ENCODE measurements around the gene SPON1.
"Not testable (repeated sequence)": the region's sequence is repeated elsewhere in the genome, so short reads cannot be mapped to it uniquely, and the experiment has no call there.

Gene SPON1

DNA sequence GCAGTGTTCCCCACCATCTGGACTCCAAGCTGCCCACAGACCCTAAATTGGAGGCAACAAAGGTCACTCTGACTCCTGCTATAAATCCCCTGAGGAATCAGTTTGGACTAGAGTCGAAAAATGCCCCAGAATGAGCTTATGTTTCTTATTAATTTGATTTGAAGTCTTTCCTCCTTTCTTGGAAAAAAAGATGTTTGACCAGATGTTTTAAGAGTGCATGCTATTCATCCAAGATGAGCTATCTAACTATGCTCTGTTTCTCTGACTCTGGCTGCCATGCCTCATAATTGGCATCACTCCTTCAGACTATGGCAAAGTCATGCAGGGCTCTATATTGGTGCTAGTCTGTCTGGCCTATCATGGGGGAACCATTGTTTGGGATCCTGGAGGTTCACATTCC, 174.0 kb downstream of the SPON1 start:
- no peak for DNase-seq

DNA sequence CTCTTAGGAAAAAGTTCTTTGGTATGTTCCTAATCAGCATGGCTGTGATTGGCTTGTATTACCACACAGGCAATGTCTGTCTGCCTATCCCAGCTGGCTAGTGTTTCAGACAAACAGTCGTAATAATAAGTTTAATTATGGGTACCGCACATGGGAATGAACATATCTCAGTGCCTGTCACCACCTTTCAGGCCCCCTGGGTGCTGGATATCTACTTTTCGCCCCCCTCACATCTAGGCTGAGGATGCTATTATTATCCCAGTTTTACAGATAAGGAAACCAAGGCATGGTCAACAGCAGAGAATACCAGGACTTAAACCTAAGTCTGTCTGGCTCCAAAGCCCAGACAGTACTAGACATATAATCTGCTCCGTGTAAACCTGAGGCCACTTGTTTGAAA, 174.8 kb downstream of the SPON1 start:
- no peak for DNase-seq

DNA sequence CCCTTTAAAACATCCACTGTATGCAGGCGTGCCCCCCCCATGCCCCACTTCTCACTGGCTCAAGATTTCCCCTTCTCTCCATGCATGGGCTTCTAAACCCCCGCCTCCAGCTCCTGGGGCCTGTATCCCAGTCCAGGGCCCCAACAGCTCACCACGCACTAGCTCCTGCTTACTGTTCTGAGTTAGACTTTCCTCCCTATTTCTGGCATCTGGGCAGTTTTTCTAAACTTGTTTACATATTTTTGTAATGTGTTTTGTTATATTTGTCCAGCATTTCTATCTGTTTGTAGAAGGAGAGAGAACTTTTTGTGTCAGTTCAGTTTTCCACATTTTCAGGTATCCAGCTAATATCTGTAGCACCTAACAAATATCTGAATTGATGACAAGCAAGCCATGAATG, 178.5 kb downstream of the SPON1 start:
- no peak for DNase-seq

DNA sequence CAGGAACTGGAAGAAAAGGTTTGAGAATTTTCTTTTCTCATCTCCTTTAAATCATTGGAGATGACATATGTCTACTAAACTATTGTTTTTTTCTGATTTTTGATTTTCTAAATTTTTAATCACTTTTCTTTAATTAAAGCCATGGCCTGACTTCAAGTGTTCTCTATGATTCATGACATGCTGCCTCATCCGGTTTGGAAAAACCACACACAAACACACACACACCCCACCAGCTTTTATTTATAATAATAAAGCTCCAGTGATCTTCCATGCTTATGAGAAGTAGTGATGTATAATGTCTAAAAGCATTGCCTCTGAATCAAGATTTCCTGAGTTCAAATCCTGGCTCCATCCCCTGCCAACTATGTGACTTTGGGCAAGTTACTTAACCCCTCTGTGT, 179.2 kb downstream of the SPON1 start:
- no peak for DNase-seq

DNA sequence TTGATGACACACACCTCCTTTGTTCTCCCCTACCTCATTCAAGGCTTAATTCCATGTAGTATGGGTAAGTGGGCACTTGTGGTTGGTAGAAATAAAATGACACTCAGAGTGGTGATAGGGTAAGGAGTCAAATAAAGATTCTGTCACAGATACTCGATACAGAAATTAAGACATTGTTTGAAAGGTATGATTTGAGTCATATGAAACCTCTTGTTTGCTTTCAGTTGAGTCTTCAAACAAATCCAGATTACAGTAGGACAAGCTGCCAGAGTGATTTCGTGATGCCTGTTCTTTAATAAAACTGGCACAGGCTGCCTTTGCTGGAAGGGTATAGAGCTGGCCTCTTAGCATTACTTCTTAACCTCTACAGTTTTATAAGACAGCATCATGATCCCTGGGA, 182.4 kb downstream of the SPON1 start:
- DNase-seq: no peak

DNA sequence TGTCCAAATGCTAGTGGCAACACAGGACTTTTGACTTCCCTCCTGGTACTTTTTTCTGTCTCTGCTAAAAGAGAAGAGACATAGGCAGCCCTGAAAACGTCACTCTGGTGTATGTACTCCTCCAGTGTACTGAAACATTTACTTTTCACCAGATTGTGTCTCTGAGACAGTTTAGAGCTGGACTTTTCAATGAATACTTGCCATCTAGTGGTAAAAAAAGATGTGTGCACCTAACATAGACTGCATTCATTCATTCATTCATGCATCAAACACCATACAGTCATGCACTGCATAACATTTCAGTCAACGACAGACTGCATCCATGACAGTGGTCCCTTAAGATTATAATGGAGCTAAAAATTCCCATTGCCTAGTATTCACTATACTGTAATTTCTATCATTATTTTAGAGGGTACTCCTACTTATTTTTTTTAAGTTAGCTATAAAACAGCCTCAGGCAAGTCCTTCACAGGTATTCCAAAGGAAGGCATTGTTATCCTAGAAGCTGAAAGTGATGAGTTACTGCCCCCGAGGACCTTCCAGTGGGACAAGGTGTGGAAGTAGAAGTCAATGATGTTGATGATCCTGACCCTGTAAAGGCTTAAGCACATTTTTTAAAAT, 186.2 kb downstream of the SPON1 start:
- DNase-seq: no peak

DNA sequence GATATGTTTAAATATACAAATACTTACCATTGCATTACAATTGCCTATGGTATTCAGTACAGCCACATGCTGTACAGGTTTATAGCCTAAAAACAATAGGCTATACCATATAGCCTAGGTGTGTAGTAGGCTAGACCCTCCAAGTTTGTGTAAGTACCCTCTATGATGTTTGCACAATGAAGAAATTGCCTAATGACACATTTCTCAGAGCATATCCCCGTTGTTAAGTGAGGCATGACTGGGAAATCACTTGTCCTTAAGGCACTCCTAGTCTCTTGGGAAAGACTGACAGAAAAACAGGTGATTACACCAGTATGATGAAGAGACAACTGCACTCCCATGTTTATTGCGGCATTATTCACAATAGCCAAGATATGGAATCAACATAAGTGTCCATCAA, 187.2 kb downstream of the SPON1 start:
- DNase-seq: no peak

DNA sequence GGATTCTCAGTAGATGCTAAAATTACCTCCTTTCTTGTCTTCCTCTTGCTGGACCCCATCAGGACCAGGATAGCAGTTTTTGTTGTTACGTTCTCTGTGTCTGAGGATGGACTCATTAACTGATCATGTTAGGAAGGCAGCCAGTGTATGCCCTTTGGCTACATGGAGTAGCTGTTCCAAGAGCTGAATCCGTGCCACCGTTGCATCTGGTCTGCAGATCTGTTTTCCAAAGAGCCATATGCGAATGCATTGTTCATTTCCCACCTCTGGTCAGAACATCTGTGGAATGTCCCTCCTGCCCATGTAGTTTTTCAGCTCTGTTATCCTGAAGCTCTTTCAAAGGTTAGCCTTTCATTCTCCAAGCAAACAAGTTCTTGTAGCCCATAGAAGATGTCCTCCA, 188.4 kb downstream of the SPON1 start:
- no peak for DNase-seq

DNA sequence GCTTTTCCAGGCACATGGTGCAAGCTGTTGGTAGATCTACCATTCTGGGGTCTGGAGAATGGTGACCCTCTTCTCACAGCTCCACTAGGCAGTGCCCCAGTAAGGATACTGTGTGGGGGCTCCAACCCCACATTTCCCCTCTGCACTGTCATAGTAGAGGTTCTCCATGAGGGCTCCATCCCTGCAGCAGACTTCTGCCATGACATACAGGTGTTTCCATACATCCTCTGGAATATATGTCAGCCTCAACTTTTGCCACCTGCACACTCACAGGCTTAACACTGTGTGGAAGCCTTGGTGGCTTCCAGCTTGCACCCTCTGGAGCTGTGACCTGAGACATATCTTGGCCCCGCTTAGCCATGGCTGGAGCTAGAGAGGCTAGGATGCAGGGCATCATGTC, 191.6 kb downstream of the SPON1 start:
- not testable (repeated sequence) for DNase-seq

DNA sequence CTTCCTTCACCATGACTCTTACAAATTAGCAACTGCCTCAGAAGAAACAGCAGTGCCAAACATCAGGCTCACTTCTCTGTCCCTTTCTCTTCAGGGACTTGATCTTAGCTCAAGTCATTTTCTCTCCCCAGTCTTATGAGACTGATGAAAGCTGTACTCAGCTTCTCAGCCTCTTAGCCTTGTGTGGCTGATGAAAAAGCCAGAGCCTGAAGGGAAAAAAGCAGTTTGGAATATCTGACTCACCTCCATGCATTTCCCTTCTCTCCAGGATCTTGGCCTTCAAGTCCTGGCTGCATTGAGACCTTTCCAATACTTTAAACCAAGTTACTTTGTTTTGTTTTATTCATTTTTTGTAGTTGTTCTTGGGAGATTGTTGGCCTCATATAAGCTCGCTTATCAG, 195.9 kb downstream of the SPON1 start:
- no peak for DNase-seq

DNA sequence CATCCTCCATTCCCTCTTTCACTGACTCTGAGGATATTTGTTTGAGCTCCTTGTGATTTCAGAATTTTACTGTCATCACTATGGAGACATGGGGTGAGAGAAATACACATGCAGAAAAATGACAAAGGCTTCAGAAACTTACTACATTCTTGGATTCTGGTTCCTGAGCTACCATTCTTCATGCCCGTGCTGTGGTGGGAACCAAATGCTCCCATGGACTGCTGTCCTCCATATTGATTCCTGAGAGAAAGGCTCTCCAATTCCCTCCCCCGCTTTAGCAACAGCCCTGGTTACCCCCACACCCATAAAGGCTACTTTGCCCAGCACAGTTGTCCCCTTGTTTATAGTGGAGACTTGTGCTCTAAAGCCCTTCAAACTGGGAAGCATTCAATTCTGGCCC, 201.1 kb downstream of the SPON1 start:
- DNase-seq: no peak

DNA sequence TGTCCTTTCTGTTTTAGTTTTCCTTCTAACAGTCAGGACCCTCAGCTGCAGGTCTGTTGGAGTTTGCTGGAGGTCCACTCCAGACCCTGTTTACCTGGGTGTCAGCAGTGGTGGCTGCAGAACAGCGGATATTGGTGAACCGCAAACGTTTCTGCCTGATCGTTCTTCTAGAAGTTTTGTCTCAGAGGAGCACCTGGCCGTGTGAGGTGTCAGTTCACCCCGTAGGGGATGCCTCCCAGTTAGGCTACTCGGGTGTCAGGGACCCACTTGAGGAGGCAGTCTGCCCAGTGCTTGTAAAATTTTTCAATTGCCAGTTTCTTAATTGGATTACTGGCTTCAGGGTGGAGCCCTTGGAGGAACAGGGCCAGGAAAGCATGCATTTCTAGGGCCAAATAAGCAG, 211.2 kb downstream of the SPON1 start:
- DNase-seq: not testable (repeated sequence)

DNA sequence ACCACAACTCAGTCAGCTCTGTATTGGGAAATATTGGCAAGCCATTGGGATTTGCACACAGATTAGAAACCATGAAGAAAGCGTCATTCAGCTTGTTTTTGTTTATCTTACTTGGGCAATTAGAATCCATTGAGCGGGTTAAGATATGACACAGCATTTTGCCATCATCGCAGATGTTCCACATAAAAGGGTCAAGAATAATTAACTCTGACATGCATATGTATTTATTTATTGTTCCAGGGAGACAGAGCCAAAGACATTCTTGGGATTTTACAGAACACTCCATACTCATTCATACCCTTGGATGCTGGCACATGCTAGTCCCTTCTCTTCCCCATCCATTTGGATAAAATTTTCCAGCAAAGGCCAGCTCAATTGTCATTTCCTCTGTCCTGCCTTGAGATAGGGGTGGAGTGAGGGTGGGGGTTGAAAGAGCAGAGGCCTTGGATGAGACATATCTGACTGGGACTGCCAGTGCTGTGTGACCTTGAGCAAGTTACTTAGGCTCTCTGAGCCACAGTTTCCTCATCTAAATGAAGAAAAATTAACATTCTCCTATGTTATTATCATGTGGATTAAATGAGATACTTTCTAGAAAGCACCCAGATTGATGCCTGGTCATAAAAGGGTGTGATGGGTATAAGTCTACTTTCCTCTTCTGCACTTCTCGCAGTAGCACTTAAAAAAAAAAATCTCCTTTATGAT, 216.7 kb downstream of the SPON1 start:
- no peak for DNase-seq

DNA sequence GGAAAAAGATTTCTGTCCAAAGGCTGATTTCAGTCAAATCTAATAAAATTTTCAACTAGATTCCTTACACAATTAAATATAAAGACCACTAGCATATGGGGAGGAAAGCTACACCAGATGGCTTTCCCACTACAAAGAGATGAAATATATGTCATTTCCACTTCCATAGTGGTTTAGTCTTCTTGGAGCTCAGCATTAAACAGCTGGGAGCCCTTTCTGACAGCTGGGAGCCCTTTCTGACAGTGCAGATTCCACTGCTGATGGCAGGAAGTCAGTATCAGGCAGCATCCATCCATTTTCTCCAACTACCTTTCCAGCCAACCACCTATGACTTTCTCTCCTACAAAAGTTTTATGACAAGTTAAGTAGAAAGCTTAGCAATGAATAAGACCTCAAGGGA, 218.6 kb downstream of the SPON1 start:
- DNase-seq: no peak

DNA sequence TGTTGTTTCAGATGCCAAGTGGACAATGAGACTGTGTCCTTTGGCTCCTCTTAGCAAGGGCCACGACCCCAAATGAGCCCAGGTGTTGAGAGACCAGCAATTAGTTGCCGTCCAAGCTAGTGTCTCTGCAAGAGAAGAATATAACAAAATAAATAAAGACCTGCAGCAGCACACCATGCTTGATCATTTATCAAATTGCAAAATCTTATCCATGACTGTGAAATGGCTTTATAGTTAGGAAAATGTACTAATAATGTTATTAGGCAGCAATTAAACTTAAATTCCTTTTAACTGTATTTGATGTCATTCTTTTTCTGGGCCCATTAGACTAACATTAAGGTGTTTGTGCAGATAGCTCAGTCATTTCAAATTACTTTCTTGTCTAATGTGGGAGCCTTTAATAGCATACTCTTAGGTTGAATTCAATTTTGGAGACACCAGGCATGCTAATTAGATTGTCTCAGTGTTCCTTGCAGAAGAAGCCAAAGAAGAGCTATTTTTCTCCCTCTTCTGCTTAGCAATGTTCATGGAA, 220.4 kb downstream of the SPON1 start:
- DNase-seq: no peak

DNA sequence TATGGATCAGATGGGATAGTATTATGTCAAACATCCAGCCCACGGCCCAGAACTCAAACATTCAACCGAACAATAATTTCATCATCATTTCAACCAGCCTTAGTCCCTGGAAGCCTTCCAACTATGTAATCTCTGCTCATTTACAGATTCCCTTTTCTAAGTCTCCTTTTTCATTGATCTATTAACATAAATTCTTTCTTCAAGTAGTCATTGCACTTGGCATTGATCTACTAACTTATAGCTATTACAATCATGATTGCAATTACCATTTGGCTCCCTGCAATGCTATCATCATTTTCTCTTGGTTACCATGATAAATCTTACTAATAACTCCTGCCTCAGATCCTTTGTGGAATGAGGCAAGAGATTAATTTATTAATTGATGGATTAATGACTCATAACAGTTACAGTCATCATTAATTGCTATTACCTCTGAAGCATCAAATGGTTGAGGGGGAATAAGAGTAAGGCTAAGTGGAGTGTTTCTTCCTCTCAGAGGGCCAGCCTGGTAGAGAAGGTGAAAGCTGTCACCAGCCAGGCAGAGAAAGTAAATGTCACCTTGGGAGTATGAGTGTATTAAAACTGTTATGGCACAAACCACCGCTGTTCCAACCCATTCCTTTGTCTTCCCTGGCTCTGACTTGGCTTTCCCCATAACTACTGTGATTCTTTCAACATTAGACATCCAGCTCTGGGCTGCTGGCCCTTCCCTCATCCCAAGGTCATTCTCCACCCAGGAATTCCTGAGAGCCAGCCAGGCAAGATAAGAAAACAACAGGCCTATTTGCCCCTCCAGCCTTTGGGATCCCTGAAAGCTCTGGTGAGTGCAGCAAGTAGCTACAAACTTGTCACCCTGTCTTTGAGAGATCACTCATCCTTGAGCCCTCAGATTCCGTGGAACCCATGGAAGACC, 221.8 kb downstream of the SPON1 start:
- no peak for DNase-seq

DNA sequence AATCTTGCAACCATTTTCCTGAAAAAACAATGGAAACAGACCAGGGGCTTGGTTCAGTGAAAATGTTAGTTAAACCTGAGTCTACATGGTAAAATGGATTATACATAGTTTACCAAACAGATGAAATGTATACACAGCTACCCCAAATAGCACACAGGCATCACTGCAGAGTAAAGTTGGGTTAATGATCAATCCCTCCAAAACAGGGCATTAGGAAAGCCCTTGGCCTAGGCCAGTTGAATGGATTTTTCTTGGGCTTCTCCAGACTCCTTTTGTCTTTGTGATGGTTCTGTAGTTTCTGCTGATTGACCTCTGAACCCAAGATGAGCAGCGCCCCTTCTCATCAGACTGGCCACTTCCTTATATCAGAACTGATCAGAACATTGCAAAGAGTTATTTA, 222.9 kb downstream of the SPON1 start:
- DNase-seq: no peak

DNA sequence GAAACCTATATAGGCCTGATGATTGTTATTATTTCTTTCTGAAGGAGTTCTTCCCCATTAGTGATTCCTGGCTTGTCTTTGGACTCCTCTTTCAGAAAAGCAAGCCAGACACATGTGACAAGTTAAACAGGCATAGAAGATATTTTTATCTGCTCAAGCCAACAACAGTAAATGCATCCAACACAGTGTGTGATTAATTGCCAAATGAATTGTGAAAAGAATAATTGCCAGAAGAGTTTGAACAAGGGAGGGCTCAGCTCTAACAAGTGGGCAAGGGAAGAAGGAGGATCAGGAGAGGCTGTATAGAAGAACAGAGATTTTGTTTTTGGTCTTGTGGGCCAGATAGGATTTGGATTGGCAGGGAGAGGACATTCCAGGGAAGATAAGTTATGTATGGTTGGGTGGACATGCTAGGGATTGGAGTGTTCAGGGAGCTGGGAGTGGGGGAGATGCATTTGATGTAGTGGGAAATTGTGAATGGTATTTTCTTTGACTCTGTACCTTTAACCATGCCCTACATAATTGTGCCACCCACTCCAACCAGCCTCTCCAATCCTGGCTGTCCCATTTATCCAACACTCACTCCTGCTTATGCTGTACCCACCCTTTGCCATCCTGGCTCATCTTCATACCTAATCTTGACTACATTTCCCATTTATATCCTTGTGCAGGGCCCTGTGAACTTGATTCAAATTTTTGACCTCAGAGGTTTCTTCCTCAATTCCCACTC, 223.7 kb downstream of the SPON1 start:
- no peak for DNase-seq

DNA sequence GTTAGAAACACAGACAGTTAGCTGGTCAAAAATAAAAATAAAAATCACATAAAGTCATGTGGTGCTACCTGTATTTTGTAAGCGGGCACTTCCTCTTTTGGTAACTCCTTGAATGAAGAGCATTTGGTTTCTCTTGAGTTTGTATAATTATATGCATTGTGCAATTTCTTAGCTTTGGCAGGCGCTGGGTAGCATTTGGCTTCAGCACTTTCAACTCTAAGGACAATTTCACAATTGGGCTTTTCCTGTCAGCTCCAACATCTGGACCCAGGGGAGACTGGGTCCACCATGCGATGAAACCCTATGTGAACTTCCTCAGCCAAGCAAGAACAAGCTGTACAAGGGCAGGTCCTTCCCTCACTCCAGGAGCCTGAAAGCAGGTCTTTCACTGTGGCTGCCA, 227.4 kb downstream of the SPON1 start:
- DNase-seq: no peak

DNA sequence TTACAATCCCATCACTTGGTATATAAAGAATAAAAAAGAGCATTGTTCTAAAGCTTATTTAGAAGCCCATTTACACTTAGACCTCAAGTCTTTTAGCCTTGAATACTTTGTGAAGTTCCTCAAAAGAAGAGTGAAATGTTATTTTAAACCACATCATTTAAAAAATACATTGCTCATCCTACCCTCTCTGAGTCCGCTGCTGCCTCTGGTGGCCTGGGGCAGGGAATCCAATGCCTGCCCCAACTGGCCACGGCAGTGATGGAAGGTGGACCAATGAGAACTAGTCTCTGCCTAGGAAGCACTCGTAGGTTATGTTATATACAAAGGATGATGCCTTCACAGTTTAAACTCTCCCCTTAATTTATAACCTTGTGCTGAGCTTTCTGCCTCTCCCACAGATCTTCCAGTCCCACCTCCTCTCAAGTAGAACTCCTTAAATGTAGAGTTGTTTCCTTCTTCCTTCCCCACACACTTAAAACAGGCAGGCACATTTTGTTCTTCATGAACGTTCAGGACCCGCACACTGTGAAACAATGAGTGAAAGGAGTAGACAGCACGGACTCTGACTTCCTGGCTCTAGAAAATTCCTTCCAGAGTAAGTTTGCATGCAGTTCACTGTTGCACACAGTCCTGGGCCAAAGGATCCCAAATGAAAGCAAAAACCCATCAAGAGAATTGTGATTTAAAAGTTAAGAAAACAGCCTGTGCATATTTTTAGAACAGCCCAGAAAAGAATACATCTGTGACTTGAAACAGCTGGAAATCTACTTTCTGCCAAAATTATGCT, 228.7 kb downstream of the SPON1 start:
- DNase-seq: no peak

DNA sequence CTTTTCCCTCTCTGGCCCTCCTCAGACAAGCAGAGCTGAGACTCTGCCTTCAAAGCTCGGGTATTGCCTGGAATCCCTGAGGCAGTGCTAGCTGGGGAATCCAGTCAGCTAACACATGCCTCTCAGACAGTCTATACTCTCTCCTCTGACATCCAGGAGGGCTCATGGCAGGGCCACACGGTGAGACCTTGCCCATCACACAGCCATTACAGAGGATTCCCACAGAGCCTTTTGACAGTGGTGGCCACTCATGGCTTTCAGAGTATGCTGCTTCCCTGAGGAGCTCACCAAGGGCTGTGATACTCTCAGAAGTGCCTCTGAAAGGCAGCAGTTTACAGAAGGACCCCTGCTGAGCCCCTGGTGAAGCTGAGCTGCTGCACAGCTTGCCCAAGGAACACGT, 231.1 kb downstream of the SPON1 start:
- DNase-seq: no peak
